Measurements from ENCODE around the gene FAM20B.
A peak's percentile ranks its signal among the peaks of the same experiment; 100 is the strongest.
"Not testable (repeated sequence)": the region's sequence is repeated elsewhere in the genome, so short reads cannot be mapped to it uniquely, and the experiment has no call there.

FAM20B gene

DNA sequence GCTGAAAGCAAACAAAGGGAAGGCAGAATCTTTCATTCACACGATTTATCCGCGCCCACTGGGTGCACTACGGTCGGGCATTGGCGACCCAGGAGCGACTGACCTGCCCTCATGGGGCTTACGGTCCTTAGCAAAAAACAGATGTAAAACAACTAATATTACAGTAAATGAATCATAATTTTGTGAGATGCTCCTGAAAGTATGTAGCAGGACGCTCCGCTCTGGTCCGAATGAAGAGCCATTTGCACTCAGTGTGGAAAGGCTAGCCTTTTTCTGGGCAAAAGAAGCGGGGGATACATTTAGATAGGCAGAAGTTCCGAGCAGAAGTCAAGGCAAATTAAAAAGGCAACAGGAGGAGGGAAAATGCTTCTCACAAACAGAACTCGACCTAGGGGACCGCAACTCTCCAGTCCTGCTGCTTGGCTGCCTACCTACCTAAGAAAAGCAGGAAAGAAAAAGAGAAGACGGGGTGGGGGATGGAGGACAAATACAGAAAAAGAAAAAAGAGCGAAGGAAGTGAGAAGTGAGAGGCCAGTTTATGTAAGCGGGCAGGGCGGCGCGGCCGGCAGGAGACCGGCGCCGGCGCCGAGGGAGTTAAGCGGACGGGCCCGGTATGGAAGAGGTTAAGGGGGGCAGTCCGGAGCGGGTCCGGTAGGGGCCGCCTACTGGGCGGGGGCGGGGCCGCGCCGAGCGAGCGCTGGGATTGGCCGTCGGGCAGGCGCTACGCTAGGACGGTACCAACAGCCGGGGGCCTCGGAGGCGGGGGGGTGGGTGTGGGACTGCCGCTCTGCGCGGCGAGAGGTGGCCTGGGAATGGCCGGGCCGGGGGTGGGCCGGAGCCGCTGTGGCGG is at the start of gene FAM20B:
Gene FAM20B (plus strand): TSS at position 770 of the 850 bp plus-strand sequence. CDS start 17,954 bp downstream, outside the sequence.
- DNase-seq = peak; percentile 52

DNA sequence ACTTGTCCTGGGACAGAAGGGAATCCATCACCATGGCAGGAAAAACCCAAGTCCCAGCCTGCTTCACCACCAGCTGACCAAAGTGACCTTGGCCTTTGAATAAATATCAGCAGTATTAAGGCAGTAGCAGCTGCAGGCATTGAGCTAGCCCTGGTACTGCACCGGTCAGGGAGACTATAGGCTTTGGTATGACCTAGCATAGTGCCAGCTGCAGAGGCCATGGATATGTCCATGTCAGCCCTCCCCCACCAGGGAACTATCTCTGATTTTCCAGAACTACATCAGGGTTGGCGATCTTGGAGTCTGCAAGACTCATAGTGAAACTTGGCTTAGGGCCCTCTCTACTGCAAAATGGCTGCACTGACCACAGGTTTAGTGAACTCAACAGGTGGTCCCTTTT is 49.2 kb upstream of the FAM20B start:
- no peak for DNase-seq

DNA sequence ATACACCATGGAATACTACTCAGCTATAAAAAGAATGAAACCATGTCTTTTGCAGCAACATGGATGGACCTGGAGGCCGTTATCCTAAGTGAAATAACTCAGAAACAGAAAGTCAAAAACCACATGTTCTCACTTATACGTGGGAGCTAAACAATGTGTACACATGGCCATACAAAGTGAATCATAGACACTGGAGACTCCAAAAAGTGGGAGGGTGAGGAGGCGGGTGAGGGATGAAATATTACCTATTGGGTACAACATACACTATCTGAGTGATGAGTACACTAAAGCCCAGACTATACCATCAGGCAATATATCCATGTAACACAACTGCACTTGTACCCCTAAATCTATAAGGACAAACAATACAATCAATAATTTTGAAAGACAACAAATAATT is 39.5 kb upstream of the FAM20B start:
- no peak for DNase-seq

- DNase-seq = not testable (repeated sequence)
These were observed 37.5 kb upstream of the FAM20B start for GRCh38 chr1:178988198-178988597.

GRCh38 chr1:178993559-178993958 is 32.1 kb upstream of the FAM20B start:
- no peak for DNase-seq

DNA sequence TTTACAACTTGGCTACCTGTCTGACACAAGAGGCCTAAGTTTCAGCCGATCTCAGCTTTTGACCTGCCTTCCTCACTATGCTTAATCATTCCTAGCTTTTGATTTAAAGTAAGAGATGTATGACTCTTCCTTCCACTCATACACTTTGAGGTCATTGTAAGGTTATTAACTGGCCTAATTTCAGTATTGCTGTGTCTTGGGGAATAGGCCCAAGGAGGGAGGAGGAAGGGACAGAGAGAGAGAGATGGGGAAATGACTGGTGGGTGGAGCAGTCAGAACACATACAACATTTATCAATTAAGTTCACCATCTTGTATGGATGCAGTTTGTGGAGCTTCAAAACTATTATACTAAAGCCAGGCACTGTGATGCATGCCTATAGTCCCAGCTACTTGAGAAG is 28.3 kb upstream of the FAM20B start:
- no peak for DNase-seq

- DNase-seq = no peak
These were observed 27.4 kb upstream of the FAM20B start for GRCh38 chr1:178998295-178998694.

DNA sequence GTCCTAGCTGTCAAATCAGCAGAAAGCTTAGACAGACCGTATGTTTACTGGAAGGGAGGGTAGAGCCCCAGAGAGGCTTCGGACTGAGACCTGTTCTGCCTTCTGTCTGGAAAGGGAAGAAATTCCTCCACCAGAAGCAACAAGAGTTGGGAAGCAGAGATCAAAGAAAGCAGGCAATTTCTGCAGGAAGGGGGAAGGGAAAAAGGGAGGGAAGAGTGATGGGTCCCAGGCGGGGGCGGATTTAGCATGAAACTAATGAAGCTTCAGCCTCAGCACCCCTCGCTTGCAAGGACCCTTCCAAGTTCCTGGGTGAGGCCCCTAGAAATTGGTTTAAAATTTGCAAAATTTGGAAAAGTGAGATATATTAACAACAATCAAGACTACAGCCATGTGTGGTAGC is 26.6 kb upstream of the FAM20B start:
- DNase-seq = no peak

- no peak for DNase-seq
These were observed 24.2 kb upstream of the FAM20B start for GRCh38 chr1:179001451-179001850.

GRCh38 chr1:179002064-179002463 is 23.6 kb upstream of the FAM20B start:
- not testable (repeated sequence) for DNase-seq

DNA sequence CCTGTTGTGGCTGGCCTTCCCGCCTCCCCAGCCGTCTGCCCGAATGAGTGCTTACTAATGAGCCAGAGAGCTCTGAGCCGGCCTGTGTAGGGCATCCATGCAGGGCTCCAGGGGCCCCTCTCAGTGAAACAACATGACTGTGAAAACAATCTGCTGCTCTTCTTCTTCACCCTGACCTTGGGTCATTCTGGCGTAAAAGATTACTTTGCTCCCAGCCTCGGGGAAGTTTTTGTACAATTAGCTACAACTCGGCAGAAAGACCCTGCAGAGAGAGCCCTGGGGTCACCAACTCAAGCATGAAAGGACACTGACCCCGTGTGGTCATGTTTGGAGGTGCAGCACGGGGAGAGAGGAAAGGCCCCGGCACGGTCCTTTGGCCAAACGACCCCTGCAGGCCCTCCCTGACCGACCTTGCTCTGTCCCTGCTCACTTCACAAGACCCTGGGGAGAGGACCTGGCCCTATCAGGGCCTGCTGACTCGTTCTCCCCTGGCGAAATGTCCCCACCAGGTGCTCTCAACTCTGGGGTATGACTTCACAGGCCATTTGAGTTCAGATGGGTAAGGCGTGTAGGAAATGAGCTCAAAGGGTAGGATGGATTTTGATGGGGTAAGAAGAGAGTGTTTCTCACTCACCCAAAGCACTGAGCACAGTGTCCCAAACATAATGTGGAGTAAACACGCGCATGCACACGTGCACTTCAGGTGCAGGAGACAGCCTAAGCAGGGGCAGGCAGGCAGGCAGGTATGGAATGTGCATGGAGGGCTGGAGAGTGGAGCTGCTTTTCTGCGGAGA is 22.9 kb upstream of the FAM20B start:
- no peak for DNase-seq

DNA sequence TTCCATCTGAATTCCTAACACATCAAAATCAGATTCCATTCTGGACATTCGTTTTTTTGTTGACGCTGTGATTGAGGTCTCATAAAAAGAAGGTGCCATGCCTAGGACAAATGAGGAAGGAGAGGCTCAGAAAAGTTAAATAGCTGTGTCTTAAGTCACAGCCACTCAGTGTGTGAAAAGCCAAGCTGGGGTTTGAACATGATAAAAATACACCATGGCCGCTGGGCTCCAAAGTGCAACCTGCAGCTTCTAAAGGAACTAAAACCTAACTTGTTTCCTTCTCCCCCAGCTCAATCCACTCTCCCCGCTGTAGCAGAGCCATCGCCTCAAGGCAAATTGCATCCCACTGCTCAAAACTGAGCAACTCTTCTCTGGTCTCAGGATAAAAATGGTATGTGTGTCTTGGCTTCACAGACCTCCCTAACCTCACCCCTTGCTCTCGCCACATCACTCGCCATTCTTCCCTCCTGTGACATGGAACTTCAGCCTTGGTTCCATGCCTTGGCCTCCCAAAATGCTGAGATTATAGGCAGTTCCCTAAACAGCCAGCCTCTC is 22.1 kb upstream of the FAM20B start:
- DNase-seq = no peak

DNA sequence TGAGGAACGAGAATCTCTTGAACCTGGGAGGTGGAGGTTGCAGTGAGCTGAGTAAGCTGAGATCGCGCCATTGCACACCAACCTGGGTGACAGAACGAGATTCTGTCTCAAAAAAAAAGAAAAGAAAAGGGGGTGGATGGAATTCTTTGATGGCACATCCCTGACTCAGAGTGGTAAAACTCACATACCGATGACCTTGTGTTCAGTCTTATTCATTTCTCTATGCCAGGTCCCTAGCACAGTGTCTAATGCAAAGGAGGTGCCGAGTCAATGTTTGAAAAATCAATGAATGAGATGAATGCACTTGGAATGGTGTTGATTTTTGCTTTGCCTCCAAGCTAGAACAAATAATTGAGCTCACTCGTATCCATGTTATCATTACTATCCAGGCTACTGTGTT is 18.5 kb upstream of the FAM20B start:
- DNase-seq = no peak

GRCh38 chr1:179010671-179011070 is 15.0 kb upstream of the FAM20B start:
- DNase-seq = no peak

GRCh38 chr1:179012038-179012437 is 13.7 kb upstream of the FAM20B start:
- no peak for DNase-seq

- DNase-seq = no peak
These were observed 11.6 kb upstream of the FAM20B start for GRCh38 chr1:179014123-179014522.

DNA sequence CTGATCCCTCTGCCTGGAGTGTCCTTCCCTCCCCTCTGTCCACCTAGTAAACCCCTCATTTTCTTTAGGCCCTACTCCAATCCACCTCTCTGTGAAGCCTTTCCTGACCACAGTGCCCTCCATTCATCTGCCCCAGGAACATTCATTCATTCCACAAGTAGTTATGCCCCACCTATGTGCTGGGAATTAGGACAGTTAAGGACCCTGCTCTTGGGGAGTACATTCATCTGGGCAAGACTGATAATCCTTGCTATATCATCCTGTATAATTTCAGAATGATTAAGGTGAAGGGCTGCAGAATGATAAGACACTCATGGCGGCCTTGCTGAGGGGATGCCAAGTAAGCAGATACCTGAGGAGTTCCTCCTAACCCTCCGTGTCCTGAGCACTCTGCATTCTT is 10.3 kb upstream of the FAM20B start:
- DNase-seq = no peak

DNA sequence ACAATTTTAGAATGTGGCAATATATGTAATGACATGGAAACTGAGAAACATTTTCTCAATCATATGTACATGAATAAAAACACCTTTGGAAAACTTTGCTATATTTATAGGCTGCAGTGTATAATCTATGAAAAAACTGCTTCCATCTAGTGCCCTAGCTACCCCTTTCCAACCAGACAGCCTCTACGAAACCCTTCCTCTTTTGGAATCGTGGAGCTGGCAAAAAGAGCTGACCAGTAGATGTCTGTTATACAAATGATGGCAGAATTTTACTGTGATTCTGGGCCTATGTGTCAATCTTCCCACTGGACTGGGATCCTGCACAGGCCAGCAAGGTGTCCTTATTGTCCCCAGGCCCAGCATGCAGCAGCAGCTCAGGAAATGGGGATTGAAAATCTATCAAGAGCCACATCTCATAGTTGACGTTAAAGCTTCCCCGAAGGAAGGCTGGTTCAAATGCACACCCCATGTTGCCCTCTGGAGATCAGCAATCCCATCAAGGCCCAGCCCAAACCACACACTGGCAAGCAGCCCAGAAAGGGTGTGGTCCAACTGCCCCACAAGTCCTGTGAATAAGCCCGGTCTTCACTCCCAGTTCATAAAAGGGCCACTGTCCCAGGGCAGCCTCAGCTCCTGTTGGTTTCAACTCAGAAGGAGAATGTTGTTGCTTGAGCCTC is 8.8 kb upstream of the FAM20B start:
- DNase-seq = no peak

- DNase-seq = no peak
These were observed 8.0 kb upstream of the FAM20B start for GRCh38 chr1:179017383-179018326.

- DNase-seq = no peak
These were observed 3.8 kb upstream of the FAM20B start for GRCh38 chr1:179021873-179022272.

GRCh38 chr1:179023946-179024650 is 1.6 kb upstream of the FAM20B start:
- DNase-seq = no peak

Measured in cortex of kidney (tissue), 1 donor.